Activated T-cell treated with anti-CD3 and anti-CD28 coated beads, Interleukin-2, amount 50 U/mL, for 24 hours (primary cell): ENCODE results near the gene EMC6.
A peak's percentile ranks its signal among the peaks of the same experiment; 100 is the strongest.

Experiments
- DNase-seq: peaks from one replicate; pipeline ENCODE4 v3.0.0-alpha.2; 2020
- H3K27ac Mint-ChIP-seq: 2 replicates; pipeline ENCODE4 v1.8.0; 2020; ENCODE audit warnings: mild to moderate bottlenecking, mixed read lengths
- H3K27me3 Mint-ChIP-seq: 2 replicates; pipeline ENCODE4 v1.8.0; 2020; ENCODE audit warnings: mixed read lengths
- H3K36me3 Mint-ChIP-seq: 2 replicates; pipeline ENCODE4 v1.8.0; 2020; ENCODE audit warnings: low read depth, mixed read lengths
- H3K4me1 Mint-ChIP-seq: 2 replicates; pipeline ENCODE4 v1.8.0; 2020; ENCODE audit warnings: low read depth, mixed read lengths
- H3K4me3 Mint-ChIP-seq: 2 replicates; pipeline ENCODE4 v1.8.0; 2020; ENCODE audit warnings: mild to moderate bottlenecking, moderate library complexity, mixed read lengths
- H3K9me3 Mint-ChIP-seq: 2 replicates; pipeline ENCODE4 v1.8.0; 2020; ENCODE audit warnings: mixed read lengths

Gene EMC6

GRCh38 chr17:3683054-3683511 lies 14.5 kb downstream of the EMC6 start:
- peaks cover 9% of the 10 kb centered on the region for H3K4me1 Mint-ChIP-seq
- peak overlapping the region; percentile 69 for H3K27ac Mint-ChIP-seq
- DNase-seq: peak; percentile 76
- no peak overlapping the region for H3K4me3 Mint-ChIP-seq
- H3K9me3 Mint-ChIP-seq: no peaks in the 10 kb centered on the region
- no peaks in the 10 kb centered on the region for H3K27me3 Mint-ChIP-seq
- H3K36me3 Mint-ChIP-seq: peaks cover 52% of the 10 kb centered on the region

GRCh38 chr17:3685174-3685573 lies 16.6 kb downstream of the EMC6 start:
- H3K4me3 Mint-ChIP-seq: no peak overlapping the region
- no peak overlapping the region for H3K27ac Mint-ChIP-seq
- H3K4me1 Mint-ChIP-seq: peaks cover 9% of the 10 kb centered on the region
- peaks cover 54% of the 10 kb centered on the region for H3K36me3 Mint-ChIP-seq
- no peak for DNase-seq
- H3K27me3 Mint-ChIP-seq: no peaks in the 10 kb centered on the region
- H3K9me3 Mint-ChIP-seq: no peaks in the 10 kb centered on the region

GRCh38 chr17:3688027-3688553 lies 19.5 kb downstream of the EMC6 start:
- Mint-ChIP-seq H3K4me1 (peaks cover 6% of the 10 kb centered on the region), H3K27ac (no peak overlapping the region), H3K27me3 (no peaks in the 10 kb centered on the region), H3K9me3 (no peaks in the 10 kb centered on the region), H3K4me3 (no peak overlapping the region), H3K36me3 (peaks cover 49% of the 10 kb centered on the region)
- no peak for DNase-seq

- Mint-ChIP-seq H3K36me3 (peaks cover 45% of the 10 kb centered on the region), H3K4me1 (peaks cover 6% of the 10 kb centered on the region), H3K27me3 (no peaks in the 10 kb centered on the region), H3K4me3 (no peak overlapping the region), H3K27ac (no peak overlapping the region), H3K9me3 (no peaks in the 10 kb centered on the region)
- DNase-seq: no peak
These were observed 20.2 kb downstream of the EMC6 start for GRCh38 chr17:3688852-3689261.

GRCh38 chr17:3689262-3690093 lies 20.9 kb downstream of the EMC6 start:
- H3K4me3 Mint-ChIP-seq: no peak overlapping the region
- H3K36me3 Mint-ChIP-seq: peaks cover 42% of the 10 kb centered on the region
- H3K27me3 Mint-ChIP-seq: no peaks in the 10 kb centered on the region
- H3K9me3 Mint-ChIP-seq: no peaks in the 10 kb centered on the region
- H3K27ac Mint-ChIP-seq: no peak overlapping the region
- DNase-seq: no peak
- peaks cover 12% of the 10 kb centered on the region for H3K4me1 Mint-ChIP-seq

GRCh38 chr17:3690094-3690715 lies 21.6 kb downstream of the EMC6 start:
- Mint-ChIP-seq H3K4me1 (peaks cover 16% of the 10 kb centered on the region), H3K27me3 (no peaks in the 10 kb centered on the region), H3K4me3 (no peak overlapping the region), H3K27ac (no peak overlapping the region), H3K9me3 (no peaks in the 10 kb centered on the region), H3K36me3 (peaks cover 38% of the 10 kb centered on the region)
- no peak for DNase-seq

- Mint-ChIP-seq H3K9me3 (no peaks in the 10 kb centered on the region), H3K4me3 (no peak overlapping the region), H3K36me3 (peaks cover 41% of the 10 kb centered on the region), H3K4me1 (peaks cover 19% of the 10 kb centered on the region), H3K27ac (no peak overlapping the region), H3K27me3 (no peaks in the 10 kb centered on the region)
- DNase-seq: no peak
These were observed 23.0 kb downstream of the EMC6 start for GRCh38 chr17:3691617-3692067.

GRCh38 chr17:3692346-3692745 lies 23.7 kb downstream of the EMC6 start:
- Mint-ChIP-seq H3K4me1 (peaks cover 22% of the 10 kb centered on the region), H3K27ac (no peak overlapping the region), H3K4me3 (no peak overlapping the region), H3K9me3 (no peaks in the 10 kb centered on the region), H3K36me3 (peaks cover 41% of the 10 kb centered on the region), H3K27me3 (no peaks in the 10 kb centered on the region)
- no peak for DNase-seq

GRCh38 chr17:3693141-3693540 lies 24.5 kb downstream of the EMC6 start:
- H3K4me1 Mint-ChIP-seq: peaks cover 22% of the 10 kb centered on the region
- peaks cover 4% of the 10 kb centered on the region for H3K9me3 Mint-ChIP-seq
- H3K27ac Mint-ChIP-seq: peak overlapping the region; percentile 59
- peaks cover 38% of the 10 kb centered on the region for H3K36me3 Mint-ChIP-seq
- H3K4me3 Mint-ChIP-seq: peak overlapping the region; percentile 20
- H3K27me3 Mint-ChIP-seq: no peaks in the 10 kb centered on the region
- no peak for DNase-seq

- H3K27ac Mint-ChIP-seq: peak overlapping the region; percentile 83
- H3K4me1 Mint-ChIP-seq: peaks cover 22% of the 10 kb centered on the region
- peak; percentile 58 for DNase-seq
- no peaks in the 10 kb centered on the region for H3K27me3 Mint-ChIP-seq
- H3K36me3 Mint-ChIP-seq: peaks cover 32% of the 10 kb centered on the region
- peaks cover 4% of the 10 kb centered on the region for H3K9me3 Mint-ChIP-seq
- peak overlapping the region; percentile 85 for H3K4me3 Mint-ChIP-seq
These were observed 25.2 kb downstream of the EMC6 start for GRCh38 chr17:3693829-3694231.

- H3K4me1 Mint-ChIP-seq: peaks cover 22% of the 10 kb centered on the region
These were observed 26.6 kb downstream of the EMC6 start for GRCh38 chr17:3695129-3695722.

GRCh38 chr17:3695723-3696411 lies 27.3 kb downstream of the EMC6 start, which contains the start of gene P2RX5:
Gene P2RX5, minus strand, starts transcription at chr17:3696155. Its CDS starts 150 bp downstream, at chr17:3696005.
- Mint-ChIP-seq H3K9me3 (peaks cover 4% of the 10 kb centered on the region), H3K27me3 (no peaks in the 10 kb centered on the region), H3K36me3 (peaks cover 20% of the 10 kb centered on the region), H3K4me3 (peak within 1 kb of the TSS; percentile 86), H3K27ac (peak within 1 kb of the TSS; percentile 85), H3K4me1 (peaks cover 22% of the 10 kb centered on the region)
- DNase-seq: peak; percentile 74

More at GRCh38 chr17:3695129-3695722, 26.6 kb downstream of the EMC6 start:
- Mint-ChIP-seq H3K4me3 (peak overlapping the region; percentile 85), H3K27ac (peak overlapping the region; percentile 78), H3K36me3 (peaks cover 26% of the 10 kb centered on the region), H3K27me3 (no peaks in the 10 kb centered on the region), H3K9me3 (peaks cover 4% of the 10 kb centered on the region)
- DNase-seq: no peak

GRCh38 chr17:3697103-3697476 lies 28.5 kb downstream of the EMC6 start:
- H3K27me3 Mint-ChIP-seq: no peaks in the 10 kb centered on the region
- H3K4me1 Mint-ChIP-seq: peaks cover 21% of the 10 kb centered on the region
- H3K9me3 Mint-ChIP-seq: peaks cover 6% of the 10 kb centered on the region
- H3K27ac Mint-ChIP-seq: no peak overlapping the region
- H3K4me3 Mint-ChIP-seq: no peak overlapping the region
- H3K36me3 Mint-ChIP-seq: peaks cover 19% of the 10 kb centered on the region
- DNase-seq: no peak

GRCh38 chr17:3698139-3698538 lies 29.5 kb downstream of the EMC6 start:
- Mint-ChIP-seq H3K27me3 (no peaks in the 10 kb centered on the region), H3K36me3 (peaks cover 25% of the 10 kb centered on the region), H3K4me1 (peaks cover 19% of the 10 kb centered on the region), H3K27ac (no peak overlapping the region), H3K4me3 (no peak overlapping the region), H3K9me3 (peaks cover 13% of the 10 kb centered on the region)
- no peak for DNase-seq
